Measurements from ENCODE around the gene DNAH3.
"Not testable (repeated sequence)": the region's sequence is repeated elsewhere in the genome, so short reads cannot be mapped to it uniquely, and the experiment has no call there.

Gene DNAH3

DNA sequence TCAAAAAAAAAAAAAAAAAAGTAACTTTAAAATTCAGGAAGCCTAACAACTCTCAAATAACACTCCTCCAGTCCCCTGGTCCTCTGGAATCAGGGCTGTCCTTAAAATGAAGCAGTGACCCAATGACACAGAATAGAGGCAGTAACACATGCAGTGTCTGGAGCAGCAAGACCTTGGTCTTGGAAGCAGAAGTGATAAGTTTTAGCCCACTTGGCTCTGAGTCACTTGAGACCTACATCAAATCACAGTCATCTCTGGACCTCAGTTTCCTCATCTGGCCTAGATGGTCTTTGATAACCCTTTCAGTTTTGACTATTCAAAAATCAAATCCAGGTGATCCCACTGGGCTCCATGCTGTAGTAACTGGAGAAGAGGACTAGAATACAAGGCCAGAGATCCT, 211.0 kb downstream of the DNAH3 start:
- no peak for ATAC-seq

DNA sequence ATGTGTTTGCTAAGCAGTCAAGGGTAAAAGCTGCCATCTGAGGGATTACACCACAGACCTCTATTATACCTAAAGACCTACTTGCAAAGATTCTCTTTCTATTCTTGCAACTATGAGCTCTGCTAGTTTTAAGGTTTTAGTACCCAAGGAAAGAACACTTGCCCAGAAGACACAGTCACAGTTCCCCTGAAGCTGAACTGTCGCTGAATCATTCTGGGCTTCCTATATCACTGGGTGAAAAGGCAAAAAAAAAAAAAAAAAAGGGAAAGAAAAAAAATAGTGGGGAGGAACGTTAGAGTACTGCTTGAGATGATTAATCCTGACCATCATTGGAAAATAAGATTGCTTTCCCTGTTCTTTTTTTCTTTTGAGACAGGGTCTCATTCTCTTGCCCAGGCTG, 212.2 kb downstream of the DNAH3 start:
- peak; percentile 69 to 85 for ATAC-seq

DNA sequence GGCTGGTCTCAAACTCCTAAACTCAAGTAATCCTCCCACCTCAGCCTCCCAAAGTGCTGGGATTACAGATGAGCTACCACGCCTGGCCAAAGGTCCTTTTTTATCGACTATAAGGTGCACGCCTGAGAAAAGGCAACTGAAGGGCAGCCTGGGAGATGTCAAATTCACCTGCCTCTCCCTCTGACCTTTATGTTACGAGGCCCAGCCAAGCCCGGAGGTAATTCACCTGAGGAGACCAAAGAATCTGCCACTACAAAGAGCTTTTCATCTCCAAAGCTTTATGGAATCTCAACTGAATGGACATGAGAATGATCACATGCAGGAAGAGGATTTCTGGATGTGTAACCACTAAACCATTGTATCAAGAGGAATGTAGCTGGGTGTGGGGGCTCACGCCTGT, 212.9 kb downstream of the DNAH3 start:
- no peak for ATAC-seq

DNA sequence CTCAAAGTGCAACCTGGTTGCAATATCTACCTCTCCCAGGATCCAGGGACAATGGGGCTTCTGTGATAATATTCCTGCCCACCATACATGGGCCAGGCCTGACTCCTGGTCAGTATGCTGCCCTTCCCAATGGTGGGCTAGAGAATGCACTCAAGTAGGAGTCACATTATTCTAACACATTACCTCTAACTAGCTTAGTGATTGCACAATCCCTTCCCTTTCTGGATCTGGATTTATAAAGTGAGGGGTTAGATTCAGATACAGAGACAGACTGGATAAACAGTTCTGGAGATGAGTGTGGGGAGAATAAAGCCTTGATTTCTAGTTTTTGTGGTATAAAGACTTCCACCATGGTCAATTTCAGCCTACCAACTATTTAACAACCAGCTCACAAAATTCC, 217.1 kb downstream of the DNAH3 start:
- ATAC-seq = no peak

DNA sequence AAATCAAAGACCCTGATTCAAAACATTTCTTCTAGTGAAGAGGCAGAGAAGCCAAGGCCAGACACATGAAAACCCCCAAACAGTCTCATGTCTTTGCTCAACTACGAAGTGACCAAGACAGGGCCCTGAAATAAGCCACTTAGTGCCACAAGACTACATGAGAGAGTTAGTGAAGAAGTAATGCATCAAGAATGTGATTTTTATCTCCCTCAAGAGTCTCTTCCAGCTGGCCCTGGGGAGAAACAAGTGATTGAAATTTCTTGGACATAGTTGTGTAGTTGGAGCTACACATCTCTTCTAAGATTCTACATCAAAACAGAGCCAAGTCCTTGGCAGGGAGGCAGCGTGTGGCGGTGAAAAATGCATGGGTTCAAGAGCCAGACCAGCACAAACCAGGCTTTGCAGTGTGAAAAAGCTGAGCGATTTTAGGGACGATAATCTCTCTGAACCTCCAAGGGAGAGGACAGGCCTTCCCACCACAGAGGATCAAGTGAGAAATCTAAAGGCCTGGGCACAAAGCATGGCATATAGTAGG, 219.5 kb downstream of the DNAH3 start:
- no peak for ATAC-seq

DNA sequence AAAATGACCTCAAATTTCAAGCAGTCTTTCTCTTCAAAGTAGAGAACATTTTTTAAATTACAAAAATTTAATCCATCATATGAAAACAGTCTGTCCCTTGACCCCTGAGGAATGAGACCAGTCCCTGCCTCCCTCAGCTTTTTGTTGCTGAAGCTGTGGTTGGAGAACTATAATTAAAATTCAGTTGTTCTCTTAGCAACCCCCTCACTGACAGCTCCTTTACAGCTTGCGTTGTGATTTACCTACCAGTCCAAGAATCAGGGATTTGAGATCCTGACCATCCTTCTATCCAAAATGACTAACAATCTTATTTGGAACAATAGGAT, 220.3 kb downstream of the DNAH3 start:
- ATAC-seq = no peak

DNA sequence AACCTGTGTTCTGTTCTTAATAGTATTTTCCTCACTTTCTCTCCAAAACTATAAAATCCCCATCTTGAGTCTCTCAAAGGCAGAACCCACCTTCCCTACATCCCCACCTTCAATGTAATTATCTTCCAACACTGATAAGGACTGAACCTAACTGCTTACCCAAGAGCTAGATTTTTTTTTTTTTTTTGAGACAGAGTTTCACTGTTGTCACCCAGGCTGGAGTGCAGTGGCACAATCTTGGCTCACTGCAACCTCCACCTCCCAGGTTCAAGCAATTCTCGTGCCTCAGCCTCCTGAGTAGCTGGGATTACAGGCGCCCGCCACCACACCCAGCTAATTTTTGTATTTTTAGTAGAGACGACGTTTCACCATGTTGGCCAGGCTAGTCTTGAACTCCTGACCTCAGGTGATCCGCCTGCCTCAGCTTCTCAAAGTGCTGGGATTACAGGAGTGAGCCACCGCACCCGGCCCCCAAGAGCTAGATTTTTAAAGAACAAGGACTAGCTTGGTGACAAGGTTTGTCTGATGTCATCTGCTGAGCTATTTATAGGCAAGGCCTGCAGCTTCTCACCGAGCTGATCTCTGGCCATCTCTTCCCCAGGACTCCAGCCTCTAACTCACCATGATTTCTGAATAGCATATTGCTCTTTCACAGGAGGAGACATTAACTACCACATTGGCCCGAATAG, 220.8 kb downstream of the DNAH3 start:
- not testable (repeated sequence) for ATAC-seq

DNA sequence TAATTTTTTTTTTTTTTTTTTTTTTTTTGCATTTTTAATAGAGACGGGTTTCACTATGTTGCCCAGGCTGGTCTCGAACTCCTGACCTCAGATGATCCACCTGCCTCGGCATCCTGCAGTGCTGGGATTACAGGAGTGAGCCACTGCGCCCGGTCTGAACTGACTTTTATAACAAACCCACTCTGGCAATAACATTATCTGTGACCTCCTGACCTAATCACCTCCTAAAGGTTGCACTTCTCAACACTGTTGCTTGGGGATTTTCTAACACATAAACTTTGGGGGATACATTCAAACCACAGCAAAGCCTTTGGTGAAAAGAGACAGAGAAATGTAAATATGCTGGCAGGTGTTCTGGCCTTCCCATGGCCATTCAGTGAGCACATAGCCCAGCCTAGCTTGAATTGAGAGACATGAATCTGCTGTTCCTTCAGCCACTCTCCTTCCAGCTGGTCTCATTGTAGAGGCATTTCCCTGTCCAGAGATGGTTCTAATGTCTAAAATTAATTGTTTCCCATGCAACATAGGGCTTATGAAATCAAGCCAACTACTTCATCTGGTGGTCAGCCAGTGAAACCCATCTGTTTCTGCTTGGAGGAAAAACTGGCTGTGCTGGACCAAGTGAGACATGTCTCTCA, 221.8 kb downstream of the DNAH3 start:
- ATAC-seq = no peak

DNA sequence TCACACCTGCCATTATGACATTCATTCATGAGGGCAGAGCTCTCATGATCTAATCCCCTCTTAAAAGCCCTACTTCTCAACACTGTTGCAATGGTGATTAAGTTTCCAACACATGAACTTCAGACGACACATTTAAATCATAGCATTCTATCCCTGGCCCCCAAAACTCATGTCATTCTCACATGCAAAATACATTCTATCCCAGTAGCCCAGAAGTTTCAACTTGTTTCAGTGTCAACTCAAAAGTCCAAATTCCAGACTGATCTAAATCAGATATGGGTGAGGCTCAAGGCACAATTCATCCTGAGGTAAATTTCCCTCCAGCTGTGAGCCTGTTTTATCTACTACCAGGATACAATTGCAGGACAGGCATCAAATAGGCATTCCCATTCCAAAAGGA, 224.9 kb downstream of the DNAH3 start:
- ATAC-seq = no peak

DNA sequence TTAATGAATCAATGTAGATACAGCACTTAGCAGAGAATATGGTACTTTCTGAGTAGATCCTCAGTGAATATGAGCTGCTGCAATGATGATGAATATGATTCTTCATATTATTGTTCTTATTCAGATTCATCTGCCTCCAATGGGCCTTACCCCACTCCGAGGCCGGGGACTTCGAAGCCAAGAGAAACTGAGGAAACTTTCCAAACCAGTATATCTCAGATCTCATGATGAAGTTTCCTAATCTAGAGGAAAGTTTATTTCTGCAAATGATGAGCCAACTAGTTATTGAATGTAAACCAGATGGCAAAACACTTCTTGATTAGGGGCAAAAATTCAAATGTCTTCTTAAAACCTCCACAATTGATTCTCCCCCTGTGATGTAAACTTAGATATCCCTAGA, 226.8 kb downstream of the DNAH3 start:
- no peak for ATAC-seq

DNA sequence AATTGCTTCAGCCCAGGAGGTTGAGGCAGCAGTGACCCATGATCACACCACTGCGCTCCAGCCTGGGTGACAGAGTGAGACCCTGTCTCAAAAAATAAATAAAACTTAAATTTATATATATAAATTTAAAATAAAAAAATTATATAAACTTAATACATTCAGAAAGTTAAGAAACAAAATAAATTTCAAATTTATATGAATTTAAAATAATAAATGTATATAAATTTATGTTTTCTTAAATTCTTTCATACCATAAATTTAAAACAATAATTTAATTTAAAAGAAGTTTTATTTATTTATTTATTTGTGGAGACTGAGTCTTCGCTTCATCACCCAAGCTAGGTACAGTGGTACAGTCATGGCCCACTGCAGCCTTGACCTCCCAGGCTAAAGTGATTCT, 229.8 kb downstream of the DNAH3 start:
- ATAC-seq = no peak

DNA sequence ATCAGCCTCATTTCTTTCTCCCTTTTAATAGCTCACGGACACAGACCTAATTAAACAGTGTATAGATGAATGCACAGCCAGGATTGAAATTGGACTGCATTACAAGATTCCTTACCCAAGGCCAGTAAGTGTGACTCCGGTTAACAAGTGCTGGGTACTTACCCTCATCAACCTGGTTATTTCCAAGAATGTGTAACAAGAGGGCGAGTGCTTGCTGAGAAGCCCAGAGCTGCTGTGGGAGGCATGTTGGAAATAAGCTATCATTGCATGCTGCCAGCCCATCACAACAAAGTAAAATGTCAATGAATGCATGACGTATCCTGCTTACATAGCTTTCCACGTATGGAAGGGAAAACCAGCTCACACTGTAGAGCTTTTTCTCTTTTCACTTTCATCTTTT, 230.6 kb downstream of the DNAH3 start:
- ATAC-seq = no peak

DNA sequence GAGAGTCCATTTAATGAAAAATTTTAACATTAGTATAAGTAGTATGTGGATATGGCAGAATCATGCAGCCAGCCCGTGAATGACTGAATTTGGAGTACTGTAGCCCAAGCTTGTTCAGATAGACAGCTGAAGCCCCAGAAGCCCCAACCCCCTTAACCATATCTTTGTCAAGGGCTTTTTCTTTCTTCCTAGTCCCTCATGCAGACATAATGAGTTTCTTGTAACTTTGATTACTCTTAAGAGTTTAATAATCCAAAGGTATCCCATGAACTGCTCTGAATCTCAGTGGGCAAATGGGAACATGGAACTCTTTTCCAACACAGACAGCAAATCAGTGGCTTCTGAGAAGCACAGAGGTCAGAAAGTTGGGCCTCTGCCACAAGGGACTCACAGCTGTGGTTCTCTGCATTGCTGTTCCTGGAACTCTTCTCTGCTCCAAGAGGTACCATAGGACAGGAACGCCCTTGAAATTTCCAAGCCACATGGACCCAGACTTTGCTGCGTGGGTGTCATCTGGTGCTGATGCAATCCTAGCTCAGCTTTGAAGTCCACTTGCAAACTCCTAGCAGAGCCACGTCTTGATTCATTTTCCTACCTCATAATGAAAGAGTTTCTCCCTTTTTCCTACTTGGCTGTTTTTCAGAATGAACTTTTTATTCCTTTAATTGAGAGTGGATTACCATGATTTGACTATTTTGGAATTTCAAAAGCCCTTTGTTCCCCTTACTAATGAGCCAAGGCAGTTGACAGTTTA, 232.0 kb downstream of the DNAH3 start:
- no peak for ATAC-seq

DNA sequence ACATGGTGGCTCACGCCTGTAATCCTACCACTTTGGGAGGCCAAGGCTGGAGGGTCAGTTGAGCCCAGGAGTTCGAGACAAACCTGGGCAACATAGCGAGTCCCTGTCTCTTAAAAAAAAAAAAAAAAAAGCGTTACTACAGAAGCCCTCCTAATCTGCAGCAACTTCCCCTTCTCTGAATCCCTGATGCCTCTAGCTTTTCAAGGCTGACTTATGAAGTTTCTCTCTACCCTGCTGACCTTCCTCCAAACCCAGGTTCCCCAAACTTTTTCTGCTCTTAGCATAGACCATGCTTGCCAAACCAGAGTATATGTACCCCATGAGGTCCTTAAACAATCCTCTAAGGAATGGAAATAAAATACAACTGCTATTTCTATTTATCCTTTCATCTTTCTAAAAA, 233.7 kb downstream of the DNAH3 start:
- no peak for ATAC-seq

DNA sequence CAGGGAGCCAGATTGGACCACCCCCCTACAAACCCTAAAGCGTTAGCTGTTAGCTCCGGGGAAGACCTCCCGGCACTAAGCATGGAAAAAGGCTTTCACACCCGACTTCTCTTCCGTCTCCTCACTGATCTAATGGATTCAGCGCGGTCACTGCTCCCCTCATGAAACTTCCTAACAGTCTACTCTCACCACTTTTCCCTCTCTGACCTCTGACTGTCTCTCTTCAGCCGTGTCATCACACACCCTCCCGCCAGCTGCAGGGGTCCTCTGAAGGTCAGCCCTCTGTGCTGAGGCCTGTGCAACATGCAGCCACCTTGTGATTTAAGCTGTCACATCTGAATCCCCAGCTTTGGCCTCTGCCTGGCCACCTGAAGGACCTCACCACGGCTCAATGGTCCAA, 234.4 kb downstream of the DNAH3 start:
- ATAC-seq = no peak

DNA sequence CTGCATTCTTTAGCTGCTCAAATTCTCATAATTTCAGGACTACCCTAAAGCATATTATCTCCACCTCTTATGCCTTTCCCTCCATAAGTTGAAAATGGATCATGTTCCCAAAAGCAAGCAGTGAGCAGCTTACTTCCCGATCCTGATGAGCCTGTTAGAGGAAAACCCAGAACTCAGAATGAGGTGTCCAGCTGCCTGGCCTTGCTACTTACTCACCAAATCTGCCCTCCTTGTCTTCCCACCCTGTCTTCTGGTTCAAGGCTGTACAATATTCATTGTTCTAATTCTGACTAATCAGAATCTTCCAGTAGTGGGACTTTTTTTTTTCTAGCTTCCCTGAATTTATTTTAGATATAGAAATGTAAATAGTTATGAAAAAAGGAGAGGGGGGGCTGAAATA, 239.3 kb downstream of the DNAH3 start:
- peak in 1 of 2 donors; percentile 22 for ATAC-seq

DNA sequence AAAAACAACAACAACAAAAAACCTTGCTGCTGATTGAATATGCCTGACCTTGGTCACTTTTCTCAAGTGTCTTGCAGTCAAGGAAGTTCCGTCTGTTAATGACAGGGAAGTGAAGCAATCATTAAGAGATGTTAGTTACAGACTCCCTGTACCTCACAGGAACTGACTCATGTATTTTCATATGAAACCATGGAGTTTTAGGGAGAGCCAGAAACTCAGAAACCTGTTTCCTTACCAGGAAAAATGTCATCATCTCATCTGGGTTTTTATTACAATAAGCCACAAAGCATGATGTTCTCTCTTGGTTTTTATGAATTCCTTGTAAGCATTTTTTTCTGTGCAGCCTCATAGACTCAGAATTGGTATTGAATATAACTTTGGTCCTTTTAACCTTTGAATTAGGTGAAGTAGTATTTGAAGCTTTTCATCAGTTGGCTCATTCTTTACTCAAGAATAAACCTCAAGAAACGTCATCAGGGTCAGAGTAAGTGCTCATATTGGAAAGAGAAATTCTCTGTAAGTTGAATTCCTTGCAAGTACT, 239.8 kb downstream of the DNAH3 start:
- peak; percentile 83 to 87 for ATAC-seq

DNA sequence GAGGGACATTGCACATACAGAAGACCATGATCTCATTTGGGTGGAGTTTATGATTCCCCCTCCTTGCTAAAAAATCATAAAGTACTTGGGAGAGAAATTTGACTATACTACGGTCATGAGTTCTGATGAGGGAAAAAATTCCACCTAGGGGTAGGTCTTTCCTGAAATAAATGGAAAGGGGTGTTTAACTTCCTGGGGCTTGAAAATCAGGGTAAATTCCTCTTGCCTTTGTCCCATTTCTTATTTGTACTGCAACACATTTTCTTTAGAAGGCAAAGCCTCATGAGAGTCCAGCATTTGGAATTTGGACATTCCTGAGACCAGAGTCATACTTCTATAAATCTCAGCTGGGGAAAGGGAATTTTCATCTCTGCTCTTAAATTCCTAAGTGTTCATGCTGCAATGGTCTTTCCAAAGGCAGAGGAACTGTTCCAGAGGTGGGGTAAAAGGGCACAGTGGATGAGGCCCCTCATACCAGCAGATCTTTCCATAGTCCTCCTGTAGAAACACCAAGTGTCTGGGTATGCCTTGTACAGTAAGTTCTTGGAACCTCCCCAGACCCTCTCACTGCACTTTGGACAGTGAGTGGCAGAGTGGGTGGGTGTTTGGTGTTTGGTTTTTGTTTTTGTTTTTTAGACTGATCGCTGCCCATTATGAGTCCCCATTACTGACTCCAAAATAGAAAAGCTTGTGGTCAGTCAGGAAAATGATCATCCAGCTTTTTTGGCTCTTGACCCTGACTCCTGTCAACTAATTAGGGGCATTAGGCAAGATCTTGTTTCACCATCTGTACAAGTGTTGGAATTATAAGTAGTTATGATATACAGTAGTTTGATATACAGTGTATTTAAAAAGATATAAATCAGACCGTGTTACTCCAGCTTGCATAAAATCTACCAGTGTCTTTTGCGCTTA, 244.0 kb downstream of the DNAH3 start:
- ATAC-seq = no peak

DNA sequence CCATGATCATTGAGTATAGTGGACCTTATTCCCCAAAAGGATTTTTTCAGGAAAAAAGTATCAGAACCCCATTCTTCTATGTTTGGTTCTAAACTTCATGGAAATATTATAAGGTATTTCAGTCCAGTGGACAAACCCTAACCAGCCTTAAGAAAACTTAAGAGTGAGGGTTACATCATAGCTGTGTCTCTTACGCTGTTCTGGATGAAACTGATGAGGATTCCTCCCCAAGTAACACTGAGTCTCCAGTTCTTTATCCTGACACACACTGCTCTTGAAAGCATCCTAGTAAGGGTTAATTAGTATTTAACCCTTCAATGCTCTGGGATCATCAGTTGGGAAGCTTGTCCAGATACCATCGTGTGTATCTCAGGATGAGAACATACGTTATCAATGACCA, 245.1 kb downstream of the DNAH3 start:
- ATAC-seq = no peak

DNA sequence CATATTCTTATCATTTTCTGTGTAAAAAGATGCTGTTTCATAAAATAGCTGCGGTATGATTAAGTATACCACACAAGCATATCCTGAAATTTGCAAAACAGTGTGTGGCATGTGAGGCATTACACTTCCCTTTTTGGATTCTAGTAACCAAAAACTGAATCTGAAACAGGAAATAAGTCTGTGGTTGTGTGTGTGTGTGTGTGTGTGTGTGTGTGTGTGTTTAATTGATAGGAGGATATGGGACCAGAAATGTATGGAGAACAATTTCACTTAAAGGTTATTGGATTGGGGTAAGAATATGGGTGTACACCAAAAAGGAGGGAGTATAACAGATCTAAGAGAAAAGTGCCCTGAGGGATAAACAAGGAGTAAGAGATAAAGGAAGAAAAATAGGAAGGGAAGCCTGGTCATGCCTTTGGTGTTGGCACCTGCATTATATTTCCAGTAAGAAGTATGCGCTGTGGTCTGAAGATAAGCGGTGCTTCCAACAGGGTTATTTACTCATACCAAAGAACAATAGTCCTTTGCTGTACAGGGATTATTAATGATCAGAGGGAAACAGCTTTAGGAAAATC, 246.1 kb downstream of the DNAH3 start:
- ATAC-seq = no peak

DNA sequence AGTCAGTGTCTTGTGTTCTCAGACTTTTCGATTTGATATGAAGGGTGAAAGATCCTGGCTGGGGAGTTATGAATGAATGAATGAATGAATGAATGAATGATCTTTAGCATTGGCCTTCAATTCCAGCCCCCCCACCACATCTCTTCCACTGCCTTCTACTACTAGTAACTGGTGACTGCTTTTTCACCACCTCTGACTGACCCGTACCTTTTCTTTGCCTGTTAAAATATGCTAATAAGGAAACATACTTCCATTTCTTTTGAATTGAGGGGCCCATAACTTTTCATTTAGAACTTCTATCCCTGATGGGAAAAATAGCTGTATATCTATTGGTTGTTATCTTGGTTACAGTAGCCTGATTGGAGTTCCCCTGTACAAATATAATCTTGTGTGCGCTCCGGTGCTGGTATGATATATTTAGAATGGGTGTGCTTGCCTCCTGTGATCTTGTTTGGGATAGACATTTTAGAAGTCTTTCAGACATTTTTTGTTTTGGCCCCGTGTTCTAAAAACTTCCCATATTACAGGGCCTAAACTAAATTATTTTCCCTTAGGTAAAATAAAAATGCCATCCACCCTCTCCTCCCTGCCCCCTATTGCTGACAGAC, 246.6 kb downstream of the DNAH3 start:
- no peak for ATAC-seq

Measured in activated CD4-positive, CD25-positive, alpha-beta regulatory T cell treated with anti-CD3 and anti-CD28 coated beads, Interleukin-2, amount 50 U/mL, for 24 hours (primary cell).